T-helper 1 cell (primary cell): ENCODE data around the gene SLC25A42.
A peak's percentile ranks its signal among the peaks of the same experiment; 100 is the strongest.
"Not testable (repeated sequence)": the region's sequence is repeated elsewhere in the genome, so short reads cannot be mapped to it uniquely, and the experiment has no call there.

ENCODE experiments used
- DNase-seq, 5 donors: peaks; one replicate each; pipeline ENCODE4 v3.0.0-alpha.2; 2012 to 2020

Gene SLC25A42

GRCh38 chr19:19138109-19138981, 74.6 kb downstream of the SLC25A42 start, which contains the start of gene TMEM161A:
TMEM161A (minus strand) TSS chr19:19138478; CDS start chr19:19138428, 50 bp downstream.
- DNase-seq = peak; percentile 85 to 97 (median 91)

GRCh38 chr19:19139876-19140229, 76.1 kb downstream of the SLC25A42 start:
- DNase-seq = no peak

GRCh38 chr19:19140476-19140875, 76.7 kb downstream of the SLC25A42 start:
- DNase-seq = no peak

GRCh38 chr19:19142347-19142746, 78.6 kb downstream of the SLC25A42 start:
- DNase-seq = no peak

GRCh38 chr19:19145281-19145680, 81.5 kb downstream of the SLC25A42 start:
- DNase-seq = no peak

GRCh38 chr19:19145684-19146608, 82.2 kb downstream of the SLC25A42 start:
- DNase-seq = peak; percentile 56 to 82 (median 76)

- DNase-seq = no peak
Measured at GRCh38 chr19:19146865-19147264, 83.1 kb downstream of the SLC25A42 start.

- DNase-seq = no peak
Measured at GRCh38 chr19:19147344-19147743, 83.5 kb downstream of the SLC25A42 start.

- DNase-seq = not testable (repeated sequence)
Measured at GRCh38 chr19:19148504-19148903, 84.7 kb downstream of the SLC25A42 start.

GRCh38 chr19:19149435-19149834, 85.6 kb downstream of the SLC25A42 start:
- no peak for DNase-seq

GRCh38 chr19:19151418-19151817, 87.6 kb downstream of the SLC25A42 start:
- no peak for DNase-seq

GRCh38 chr19:19152668-19153384, 89.0 kb downstream of the SLC25A42 start:
- DNase-seq = no peak

- no peak for DNase-seq
Measured at GRCh38 chr19:19154768-19155494, 91.1 kb downstream of the SLC25A42 start.

- no peak for DNase-seq
Measured at GRCh38 chr19:19155495-19156219, 91.9 kb downstream of the SLC25A42 start.

- no peak for DNase-seq
Measured at GRCh38 chr19:19157808-19158207, 94.0 kb downstream of the SLC25A42 start.

- no peak for DNase-seq
Measured at GRCh38 chr19:19159534-19159933, 95.7 kb downstream of the SLC25A42 start.

GRCh38 chr19:19160461-19161035, 96.8 kb downstream of the SLC25A42 start:
- DNase-seq = no peak

GRCh38 chr19:19162495-19162894, 98.7 kb downstream of the SLC25A42 start:
- DNase-seq = no peak
